Activated CD4-positive, alpha-beta T cell treated with anti-CD3 and anti-CD28 coated beads, Interleukin-2, amount 10 ng/mL, durations not matched to agents 7 days and 5 days (primary cell): ENCODE data around the gene MAPK11. TPM values are rescaled to one million over a fixed set of nuclear protein-coding genes. Genes with fewer than 3 reads are reported as not detected.

Experiments
- CTCF ChIA-PET: fragments of 350-600 bp; sonication (Branson Sonifier 250); formaldehyde crosslinking; loops from one replicate; lab custom pipeline; 2021; ENCODE audit warnings: antibody characterized with exemption; lab: Charles Lee
- POLR2A ChIA-PET: fragments of 350-600 bp; sonication (Branson Sonifier 250); formaldehyde crosslinking; loops from one replicate; lab custom pipeline; 2021; ENCODE audit warnings: antibody characterized with exemption; lab: Charles Lee
- DNase-seq: peaks from one replicate; pipeline ENCODE4 v3.0.0-alpha.2; 2020
- H3K27ac Mint-ChIP-seq: one replicate; pipeline ENCODE4 v1.8.0; 2021; ENCODE audit warnings: mild to moderate bottlenecking, moderate library complexity, mixed read lengths
- H3K27me3 Mint-ChIP-seq: one replicate; pipeline ENCODE4 v1.8.0; 2021; ENCODE audit warnings: mixed read lengths
- H3K36me3 Mint-ChIP-seq: one replicate; pipeline ENCODE4 v1.8.0; 2021; ENCODE audit warnings: low read depth, mixed read lengths
- H3K4me1 Mint-ChIP-seq: one replicate; pipeline ENCODE4 v1.8.0; 2021; ENCODE audit warnings: mixed read lengths
- H3K4me3 Mint-ChIP-seq: one replicate; pipeline ENCODE4 v1.8.0; 2021; ENCODE audit warnings: mild to moderate bottlenecking, moderate library complexity, mixed read lengths
- H3K9me3 Mint-ChIP-seq: one replicate; pipeline ENCODE4 v1.8.0; 2021; ENCODE audit warnings: mixed read lengths
- total RNA-seq, 2 experiments: library from RNA; stranded (reverse); gene quantifications; one replicate each; pipeline ENCODE4 v1.2.3, GENCODE V29; 2021

Gene MAPK11
- total RNA-seq, 2 experiments from 2014 or later = 10.7 to 12.6 TPM

GRCh38 chr22:50313600-50313999 is 43.4 kb upstream of the MAPK11 start:
- H3K36me3 Mint-ChIP-seq = no peaks in the 10 kb centered on the region
- no peak for DNase-seq
- peak overlapping the region; percentile 78 for H3K4me3 Mint-ChIP-seq
- peaks cover 3% of the 10 kb centered on the region for H3K27me3 Mint-ChIP-seq
- CTCF ChIA-PET = interaction anchor here (0.5 to 1.9 kb wide), 3 partner anchors 16 to 37 kb away, joined by 3 to 12 read pairs (median 4); no protein-coding TSS in a partner anchor
- peaks cover 22% of the 10 kb centered on the region for H3K4me1 Mint-ChIP-seq
- no peaks in the 10 kb centered on the region for H3K9me3 Mint-ChIP-seq
- peak overlapping the region; percentile 94 for H3K27ac Mint-ChIP-seq
- POLR2A ChIA-PET = interaction anchor here (1.0 kb wide), 1 partner anchor 13 kb away, joined by 3 read pairs; no protein-coding TSS in a partner anchor

- Mint-ChIP-seq H3K4me1 (peaks cover 24% of the 10 kb centered on the region), H3K4me3 (no peak overlapping the region), H3K9me3 (no peaks in the 10 kb centered on the region), H3K36me3 (no peaks in the 10 kb centered on the region), H3K27me3 (peaks cover 3% of the 10 kb centered on the region), H3K27ac (no peak overlapping the region)
- DNase-seq = no peak
- POLR2A ChIA-PET = no interaction called here
- CTCF ChIA-PET = interaction anchor here (0.5 kb wide), 1 partner anchor 15 kb away, joined by 4 read pairs; no protein-coding TSS in a partner anchor
These were observed 42.8 kb upstream of the MAPK11 start for GRCh38 chr22:50313021-50313420.

- Mint-ChIP-seq H3K27ac (no peak overlapping the region), H3K36me3 (no peaks in the 10 kb centered on the region), H3K4me1 (peaks cover 24% of the 10 kb centered on the region), H3K27me3 (peaks cover 3% of the 10 kb centered on the region), H3K9me3 (no peaks in the 10 kb centered on the region), H3K4me3 (no peak overlapping the region)
- POLR2A ChIA-PET = no interaction called here
- DNase-seq = no peak
- CTCF ChIA-PET = no interaction called here
These were observed 42.2 kb upstream of the MAPK11 start for GRCh38 chr22:50312371-50312770.

- ChIA-PET POLR2A (no interaction called here), CTCF (interaction anchor here (0.5 kb wide), 1 partner anchor 18 kb away, joined by 3 read pairs; no protein-coding TSS in a partner anchor)
- Mint-ChIP-seq H3K4me3 (no peak overlapping the region), H3K36me3 (no peaks in the 10 kb centered on the region), H3K9me3 (no peaks in the 10 kb centered on the region), H3K4me1 (peaks cover 24% of the 10 kb centered on the region), H3K27me3 (peaks cover 3% of the 10 kb centered on the region), H3K27ac (no peak overlapping the region)
- no peak for DNase-seq
These were observed 41.6 kb upstream of the MAPK11 start for GRCh38 chr22:50311606-50312351.

GRCh38 chr22:50310949-50311444 is 40.8 kb upstream of the MAPK11 start:
- POLR2A ChIA-PET = no interaction called here
- Mint-ChIP-seq H3K27me3 (peaks cover 7% of the 10 kb centered on the region), H3K36me3 (no peaks in the 10 kb centered on the region), H3K4me1 (peaks cover 28% of the 10 kb centered on the region), H3K4me3 (no peak overlapping the region), H3K27ac (no peak overlapping the region), H3K9me3 (no peaks in the 10 kb centered on the region)
- DNase-seq = no peak
- CTCF ChIA-PET = no interaction called here

- ChIA-PET POLR2A (no interaction called here), CTCF (interaction anchor here (0.6 kb wide), 1 partner anchor 200 kb away, joined by 3 read pairs; no protein-coding TSS in a partner anchor)
- Mint-ChIP-seq H3K4me3 (no peak overlapping the region), H3K27me3 (peaks cover 10% of the 10 kb centered on the region), H3K4me1 (peaks cover 26% of the 10 kb centered on the region), H3K36me3 (no peaks in the 10 kb centered on the region), H3K9me3 (no peaks in the 10 kb centered on the region), H3K27ac (no peak overlapping the region)
- DNase-seq = no peak
These were observed 40.0 kb upstream of the MAPK11 start for GRCh38 chr22:50310031-50310722.

GRCh38 chr22:50309601-50309991 is 39.4 kb upstream of the MAPK11 start:
- no peaks in the 10 kb centered on the region for H3K36me3 Mint-ChIP-seq
- ChIA-PET POLR2A (no interaction called here), CTCF (interaction anchor here (0.6 kb wide), 1 partner anchor 201 kb away, joined by 3 read pairs; no protein-coding TSS in a partner anchor)
- no peak for DNase-seq
- peaks cover 22% of the 10 kb centered on the region for H3K4me1 Mint-ChIP-seq
- H3K27ac Mint-ChIP-seq = no peak overlapping the region
- peaks cover 10% of the 10 kb centered on the region for H3K27me3 Mint-ChIP-seq
- no peaks in the 10 kb centered on the region for H3K9me3 Mint-ChIP-seq
- no peak overlapping the region for H3K4me3 Mint-ChIP-seq

- POLR2A ChIA-PET = no interaction called here
- Mint-ChIP-seq H3K4me3 (peak overlapping the region; percentile 35), H3K9me3 (no peaks in the 10 kb centered on the region), H3K4me1 (peaks cover 21% of the 10 kb centered on the region), H3K27ac (no peak overlapping the region), H3K27me3 (peaks cover 12% of the 10 kb centered on the region), H3K36me3 (no peaks in the 10 kb centered on the region)
- no peak for DNase-seq
- CTCF ChIA-PET = interaction anchor here (0.6 to 1.3 kb wide), 2 partner anchors 33 to 49 kb away, joined by 3 to 4 read pairs; no protein-coding TSS in a partner anchor
These were observed 38.9 kb upstream of the MAPK11 start for GRCh38 chr22:50308986-50309600.

GRCh38 chr22:50308597-50308935 is 38.4 kb upstream of the MAPK11 start:
- H3K36me3 Mint-ChIP-seq = no peaks in the 10 kb centered on the region
- H3K4me1 Mint-ChIP-seq = peaks cover 17% of the 10 kb centered on the region
- no peak overlapping the region for H3K27ac Mint-ChIP-seq
- peak overlapping the region; percentile 35 for H3K4me3 Mint-ChIP-seq
- no peak for DNase-seq
- H3K9me3 Mint-ChIP-seq = no peaks in the 10 kb centered on the region
- ChIA-PET CTCF (interaction anchor here (0.6 to 1.3 kb wide), 2 partner anchors 32 to 48 kb away, joined by 3 to 4 read pairs; no protein-coding TSS in a partner anchor), POLR2A (no interaction called here)
- peaks cover 13% of the 10 kb centered on the region for H3K27me3 Mint-ChIP-seq

GRCh38 chr22:50307890-50308596 is 37.9 kb upstream of the MAPK11 start:
- Mint-ChIP-seq H3K27ac (no peak overlapping the region), H3K4me3 (peak overlapping the region; percentile 19), H3K4me1 (peaks cover 16% of the 10 kb centered on the region), H3K9me3 (no peaks in the 10 kb centered on the region), H3K27me3 (peaks cover 13% of the 10 kb centered on the region), H3K36me3 (no peaks in the 10 kb centered on the region)
- ChIA-PET POLR2A (no interaction called here), CTCF (interaction anchor here (0.6 to 2.7 kb wide), 4 partner anchors 8 to 48 kb away, joined by 3 to 9 read pairs (median 4); no protein-coding TSS in a partner anchor)
- no peak for DNase-seq

- Mint-ChIP-seq H3K4me1 (peaks cover 16% of the 10 kb centered on the region), H3K36me3 (no peaks in the 10 kb centered on the region), H3K27ac (no peak within 1 kb of the TSS), H3K4me3 (peak within 1 kb of the TSS; percentile 19), H3K27me3 (peaks cover 13% of the 10 kb centered on the region), H3K9me3 (no peaks in the 10 kb centered on the region)
- ChIA-PET POLR2A (no interaction called here), CTCF (interaction anchor here (0.6 to 2.7 kb wide), 5 partner anchors 9 to 31 kb away, joined by 3 to 9 read pairs (median 3); no protein-coding TSS in a partner anchor)
- no peak for DNase-seq
These were observed 36.9 kb upstream of the MAPK11 start, which contains the start of gene PLXNB2 for GRCh38 chr22:50306753-50307749. Gene PLXNB2, minus strand, starts transcription at chr22:50307646. Its CDS starts 17,062 bp downstream, at chr22:50290584.
